ENCODE data around the gene OR10G8. TPM values are rescaled to one million over a fixed set of nuclear protein-coding genes. Genes with fewer than 3 reads are reported as not detected.

Gene OR10G8
- total RNA-seq, 1 donor from 2014 or later: not detected

- TF ChIP-seq, protein P1, sequence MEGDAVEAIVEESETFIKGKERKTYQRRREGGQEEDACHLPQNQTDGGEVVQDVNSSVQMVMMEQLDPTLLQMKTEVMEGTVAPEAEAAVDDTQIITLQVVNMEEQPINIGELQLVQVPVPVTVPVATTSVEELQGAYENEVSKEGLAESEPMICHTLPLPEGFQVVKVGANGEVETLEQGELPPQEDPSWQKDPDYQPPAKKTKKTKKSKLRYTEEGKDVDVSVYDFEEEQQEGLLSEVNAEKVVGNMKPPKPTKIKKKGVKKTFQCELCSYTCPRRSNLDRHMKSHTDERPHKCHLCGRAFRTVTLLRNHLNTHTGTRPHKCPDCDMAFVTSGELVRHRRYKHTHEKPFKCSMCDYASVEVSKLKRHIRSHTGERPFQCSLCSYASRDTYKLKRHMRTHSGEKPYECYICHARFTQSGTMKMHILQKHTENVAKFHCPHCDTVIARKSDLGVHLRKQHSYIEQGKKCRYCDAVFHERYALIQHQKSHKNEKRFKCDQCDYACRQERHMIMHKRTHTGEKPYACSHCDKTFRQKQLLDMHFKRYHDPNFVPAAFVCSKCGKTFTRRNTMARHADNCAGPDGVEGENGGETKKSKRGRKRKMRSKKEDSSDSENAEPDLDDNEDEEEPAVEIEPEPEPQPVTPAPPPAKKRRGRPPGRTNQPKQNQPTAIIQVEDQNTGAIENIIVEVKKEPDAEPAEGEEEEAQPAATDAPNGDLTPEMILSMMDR (IDR thresholded peaks at IDR 0.05): no peak
- Histone ChIP-seq H3K27ac (no peak overlapping the region), H3K4me1 (peaks cover 9% of the 10 kb centered on the region), H3K9me3 (no peaks in the 10 kb centered on the region), H3K27me3 (ENCODE audit: low read depth) (peaks cover 4% of the 10 kb centered on the region), H3K36me3 (no peaks in the 10 kb centered on the region), H3K4me3 (no peak overlapping the region)
- intact Hi-C loops (cut with DNase I): no loop called here
- no peak for DNase-seq
- no peak for ATAC-seq
Measured at GRCh38 chr11:124068601-124069110, 42.1 kb downstream of the OR10G8 start.

- H3K27ac ChIP-seq: no peak overlapping the region
- H3K4me1 ChIP-seq: peaks cover 9% of the 10 kb centered on the region
- peak; percentile 87 to 88 for ATAC-seq
- TF ChIP-seq, protein P1 (IDR thresholded peaks at IDR 0.05): no peak
- intact Hi-C loops (cut with DNase I): loop anchor here (10.0 kb wide), 1 partner anchor 125 kb away; no protein-coding TSS in a partner anchor
- peak overlapping the region; percentile 22 for H3K4me3 ChIP-seq
- no peaks in the 10 kb centered on the region for H3K9me3 ChIP-seq
- H3K36me3 ChIP-seq: no peaks in the 10 kb centered on the region
- H3K27me3 ChIP-seq (ENCODE audit: low read depth): peaks cover 4% of the 10 kb centered on the region
- peak; percentile 66 for DNase-seq
Measured at GRCh38 chr11:124069429-124070401, 43.1 kb downstream of the OR10G8 start.

- TF ChIP-seq, protein P1 (IDR thresholded peaks at IDR 0.05): peak; percentile 70
- Histone ChIP-seq H3K36me3 (no peaks in the 10 kb centered on the region), H3K4me3 (no peak overlapping the region), H3K9me3 (no peaks in the 10 kb centered on the region), H3K4me1 (peaks cover 17% of the 10 kb centered on the region), H3K27me3 (ENCODE audit: low read depth) (peaks cover 12% of the 10 kb centered on the region), H3K27ac (no peak overlapping the region)
- peak; percentile 67 to 68 for ATAC-seq
- DNase-seq: peak; percentile 57
- intact Hi-C loops (cut with DNase I): loop anchor here (10.0 kb wide), 1 partner anchor 124 kb away; no protein-coding TSS in a partner anchor
Measured at GRCh38 chr11:124070915-124071622, 44.5 kb downstream of the OR10G8 start.

DNA sequence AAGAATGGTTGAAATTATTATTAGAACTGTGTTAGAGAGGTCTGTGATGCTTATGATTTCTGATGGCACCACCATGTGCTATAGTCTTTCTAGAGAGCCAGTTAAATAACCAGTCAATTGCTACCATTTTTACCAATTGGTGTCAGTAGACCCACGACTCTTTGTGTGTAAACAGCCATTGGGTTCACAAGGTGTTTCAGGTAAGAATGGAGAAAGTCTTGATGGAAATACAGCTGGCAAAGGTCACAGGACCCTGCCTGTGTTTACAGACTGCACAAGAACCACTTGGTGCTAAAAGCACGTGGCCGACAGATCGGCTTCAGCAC is 45.0 kb downstream of the OR10G8 start:
- intact Hi-C loops (cut with DNase I): loop anchor here (10.0 kb wide), 1 partner anchor 123 kb away; no protein-coding TSS in a partner anchor

GRCh38 chr11:124072147-124072546 is 45.5 kb downstream of the OR10G8 start:
- DNase-seq (no peak), ATAC-seq (no peak)
- Histone ChIP-seq H3K4me3 (no peak overlapping the region), H3K27ac (no peak overlapping the region), H3K36me3 (no peaks in the 10 kb centered on the region), H3K27me3 (ENCODE audit: low read depth) (peaks cover 12% of the 10 kb centered on the region), H3K4me1 (peaks cover 20% of the 10 kb centered on the region), H3K9me3 (no peaks in the 10 kb centered on the region)
- intact Hi-C loops (cut with DNase I): loop anchor here (10.0 kb wide), 1 partner anchor 123 kb away; no protein-coding TSS in a partner anchor
- TF ChIP-seq, protein P1 (IDR thresholded peaks at IDR 0.05): no peak

More for the DNA sequence above, 45.0 kb downstream of the OR10G8 start:
- TF ChIP-seq, protein P1 (IDR thresholded peaks at IDR 0.05): no peak
- DNase-seq (no peak), ATAC-seq (no peak)
- Histone ChIP-seq H3K27me3 (ENCODE audit: low read depth) (peaks cover 12% of the 10 kb centered on the region), H3K27ac (no peak overlapping the region), H3K4me3 (no peak overlapping the region), H3K4me1 (peaks cover 20% of the 10 kb centered on the region), H3K9me3 (no peaks in the 10 kb centered on the region), H3K36me3 (no peaks in the 10 kb centered on the region)
